HG03066 (cell line): ENCODE results near the gene KDM4B.
"Not testable (repeated sequence)": the region's sequence is repeated elsewhere in the genome, so short reads cannot be mapped to it uniquely, and the experiment has no call there.

Experiments used
- ATAC-seq: cut with Tn5 transposase; IDR thresholded peaks from one replicate; pipeline ENCODE4 v1.9.1; 2021; ENCODE audit warnings: low read depth; ENCODE audit not compliant: unreplicated experiment

KDM4B gene

DNA sequence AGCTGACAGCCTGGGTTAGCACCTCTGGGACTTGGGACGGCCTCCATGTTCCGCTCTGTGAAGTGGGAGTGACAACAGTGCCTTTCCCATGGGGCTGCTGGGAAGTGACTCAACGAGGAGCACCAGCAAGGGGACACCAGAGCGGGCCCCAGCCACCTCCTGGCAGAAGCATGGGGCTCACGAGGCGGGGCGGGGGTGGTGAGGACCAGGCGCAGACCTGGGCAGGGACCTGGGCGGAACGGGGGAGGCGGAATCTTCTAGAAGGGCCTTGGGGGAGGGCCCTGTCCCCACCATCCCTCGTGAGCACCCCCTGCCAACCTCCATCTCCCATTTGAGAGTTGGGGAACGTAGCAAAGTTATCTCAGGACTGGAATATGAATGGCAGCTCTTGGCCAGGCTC lies 37.9 kb downstream of the KDM4B start:
- ATAC-seq, result no peak

DNA sequence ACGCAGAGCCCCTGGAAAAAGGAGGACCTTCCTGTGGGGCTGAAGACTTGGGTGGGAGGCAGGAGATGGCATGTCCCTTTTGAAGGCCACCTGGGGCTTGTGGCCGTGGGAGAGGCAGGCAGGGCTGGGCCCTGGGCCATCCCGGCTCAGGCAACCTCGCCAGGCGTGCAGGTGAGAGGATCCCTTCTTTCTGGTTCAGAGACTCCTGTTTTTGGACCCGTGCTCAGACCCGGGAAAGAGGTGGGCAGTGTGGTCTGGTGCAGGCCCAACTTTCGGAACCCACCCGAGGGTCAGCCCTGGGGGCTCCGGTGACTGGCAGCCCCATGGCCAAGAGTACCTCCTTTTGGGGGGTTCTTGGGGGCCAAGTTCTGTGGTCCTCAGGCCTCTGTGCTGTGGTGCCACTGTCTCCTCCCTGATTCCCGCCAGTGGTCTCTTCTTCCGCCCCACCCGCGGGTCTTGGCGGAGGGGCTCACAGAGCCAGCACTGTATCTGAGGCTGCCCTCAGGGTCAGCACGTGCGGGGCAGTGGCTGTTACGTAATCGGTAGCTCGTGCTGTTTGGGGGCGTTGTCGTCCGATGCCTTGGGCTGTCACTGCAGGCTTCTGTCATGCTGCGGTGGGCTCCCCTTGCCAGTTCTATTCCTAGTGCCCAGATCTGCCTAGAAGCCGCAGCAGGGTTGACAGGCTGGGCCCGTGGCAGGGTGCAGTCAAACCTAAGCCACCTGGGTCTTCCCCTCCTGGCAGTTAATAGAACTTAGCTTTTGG lies 42.7 kb downstream of the KDM4B start:
- ATAC-seq, result no peak

GRCh38 chr19:5012688-5013457 lies 44.0 kb downstream of the KDM4B start:
- ATAC-seq, result no peak

DNA sequence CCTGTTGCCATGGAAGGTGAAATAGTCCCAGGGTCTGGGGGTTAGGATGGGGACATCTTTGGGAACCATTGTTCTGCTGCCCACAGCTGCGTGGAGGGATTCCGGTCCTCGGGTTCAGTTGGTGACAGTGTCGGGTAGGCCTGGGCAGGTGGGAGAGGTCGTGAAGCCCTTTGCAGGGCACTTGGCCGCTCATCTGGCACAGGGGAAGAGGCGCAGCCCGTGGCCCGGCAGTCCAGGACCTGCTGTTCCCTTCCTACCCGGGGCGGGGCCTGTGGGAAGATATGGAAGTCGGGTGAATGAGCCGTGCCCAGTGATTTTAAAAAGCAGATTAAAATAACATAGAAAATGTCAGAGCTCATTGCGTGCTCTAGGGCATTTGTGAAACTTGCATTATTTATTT lies 44.8 kb downstream of the KDM4B start:
- ATAC-seq, result no peak

GRCh38 chr19:5014941-5015340 lies 46.0 kb downstream of the KDM4B start:
- ATAC-seq, result no peak

- no peak for ATAC-seq
Observed at GRCh38 chr19:5016268-5016667, 47.4 kb downstream of the KDM4B start.

DNA sequence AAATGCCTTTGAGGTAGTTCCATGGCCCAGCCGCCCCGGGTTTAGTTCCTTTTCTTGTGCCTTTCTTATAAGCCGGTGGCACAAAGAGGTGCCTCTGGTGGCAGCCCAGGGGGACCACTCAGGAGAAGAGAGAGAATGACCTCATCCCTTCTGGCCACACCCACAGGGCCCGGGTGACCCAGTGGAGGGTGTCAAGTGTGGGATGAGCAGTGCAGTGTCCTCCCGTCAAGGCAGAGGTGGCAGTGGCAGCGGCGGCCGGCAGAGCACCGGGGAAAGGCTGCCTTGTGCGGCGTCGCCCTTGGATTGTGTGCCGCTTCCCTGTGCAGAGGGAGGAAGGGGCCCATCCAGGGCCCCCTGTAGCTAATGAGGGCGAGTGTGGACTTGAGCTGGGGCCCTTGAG lies 47.9 kb downstream of the KDM4B start:
- ATAC-seq, result no peak

- ATAC-seq, result no peak
Observed at GRCh38 chr19:5017235-5017634, 48.3 kb downstream of the KDM4B start.

DNA sequence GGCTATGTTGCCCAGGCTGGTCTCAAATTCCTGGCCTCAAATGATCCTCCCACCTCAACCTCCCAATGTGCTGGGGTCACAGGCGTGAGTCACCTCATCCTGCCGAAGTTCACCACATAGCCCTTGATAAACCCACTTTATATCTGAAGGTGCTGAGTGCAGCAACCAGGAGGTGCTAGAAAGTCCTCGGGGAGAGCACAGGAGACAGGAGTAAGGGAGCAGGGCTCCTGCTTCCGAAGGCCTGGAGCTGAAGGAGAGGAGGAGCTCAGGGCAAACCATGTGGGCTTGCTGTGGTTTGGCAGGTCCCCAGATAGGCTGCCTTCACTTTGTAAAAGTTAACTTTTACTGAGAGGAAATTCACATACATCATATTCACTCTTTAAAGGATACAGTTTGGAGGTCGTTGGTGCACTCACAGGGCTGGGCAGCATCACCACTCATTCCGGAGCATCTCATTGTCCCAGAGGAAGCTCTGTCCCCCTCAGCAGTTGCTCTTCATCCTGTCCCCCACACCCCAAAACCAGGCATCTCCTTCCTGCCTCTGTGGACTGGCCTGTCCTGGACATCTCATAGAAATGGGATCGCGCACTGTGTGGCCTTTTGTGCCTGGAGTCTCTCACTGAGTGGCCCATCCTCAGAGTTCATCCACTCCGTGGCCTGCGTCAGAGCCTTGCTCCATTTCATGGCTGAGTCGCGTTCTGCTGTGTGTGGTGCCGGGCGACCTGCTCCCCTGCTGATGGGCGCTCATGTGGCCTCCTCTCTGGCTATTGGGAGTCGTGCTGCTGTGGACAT lies 49.5 kb downstream of the KDM4B start:
- no peak for ATAC-seq

DNA sequence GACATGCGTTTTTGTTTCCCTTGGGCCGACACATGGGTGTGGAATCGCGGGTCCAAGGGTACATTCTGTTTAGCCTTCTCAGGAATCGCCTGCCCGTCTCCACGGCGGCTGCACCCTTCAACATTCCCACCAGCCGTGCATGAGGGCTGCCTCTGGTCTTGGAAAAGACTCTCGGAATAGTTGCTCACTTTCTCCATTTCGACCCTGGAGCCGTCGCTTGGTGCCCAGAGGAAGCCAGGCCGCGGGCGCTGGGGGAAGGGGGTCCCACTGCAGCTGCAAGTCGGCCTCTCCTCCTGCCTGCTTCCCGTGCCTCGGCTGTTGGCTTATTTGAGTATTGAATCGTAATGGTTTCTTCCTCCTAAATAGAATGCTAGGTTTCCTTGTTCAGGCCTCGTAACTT lies 51.5 kb downstream of the KDM4B start:
- no peak for ATAC-seq

GRCh38 chr19:5021046-5021445 lies 52.1 kb downstream of the KDM4B start:
- no peak for ATAC-seq

DNA sequence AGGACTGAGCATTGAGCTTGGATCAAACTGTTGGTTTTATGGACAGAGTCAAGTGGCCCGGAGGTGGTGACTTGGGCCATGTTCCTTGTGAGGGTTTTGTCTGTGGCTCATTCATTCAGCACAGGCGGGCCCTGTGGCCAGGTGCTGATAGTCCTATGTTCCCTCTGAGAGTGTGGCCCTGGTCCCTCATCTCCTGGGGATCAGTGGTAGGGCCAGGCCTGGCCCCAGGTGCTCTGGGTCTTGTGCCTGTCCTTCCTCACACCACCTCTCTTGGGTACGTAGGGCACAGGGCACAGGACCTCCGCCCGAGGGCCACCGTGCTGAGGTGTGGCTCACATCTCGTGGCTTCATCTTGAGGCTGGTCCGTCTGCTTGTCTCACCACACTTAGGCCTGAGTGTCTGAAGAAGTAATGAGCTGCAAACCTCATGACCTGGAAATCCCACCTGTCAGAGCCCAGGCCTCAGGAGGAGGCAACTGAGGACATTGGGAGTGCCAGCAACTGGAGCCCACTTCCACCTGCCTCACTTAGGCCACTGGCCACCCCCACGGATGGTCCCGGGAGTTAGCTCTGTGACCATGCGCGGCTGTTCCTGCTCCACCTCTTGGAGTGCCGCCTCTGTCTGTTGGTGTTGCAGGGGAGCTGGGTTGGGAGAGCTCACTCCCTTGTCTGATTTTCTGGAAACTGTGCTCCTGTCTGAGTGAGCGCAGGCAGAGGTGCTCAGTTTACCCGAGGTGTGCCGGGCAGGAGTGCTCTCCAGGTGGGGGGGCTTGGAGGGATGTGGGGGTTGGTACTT lies 53.4 kb downstream of the KDM4B start:
- ATAC-seq, result no peak

GRCh38 chr19:5023128-5023571 lies 54.2 kb downstream of the KDM4B start:
- no peak for ATAC-seq

DNA sequence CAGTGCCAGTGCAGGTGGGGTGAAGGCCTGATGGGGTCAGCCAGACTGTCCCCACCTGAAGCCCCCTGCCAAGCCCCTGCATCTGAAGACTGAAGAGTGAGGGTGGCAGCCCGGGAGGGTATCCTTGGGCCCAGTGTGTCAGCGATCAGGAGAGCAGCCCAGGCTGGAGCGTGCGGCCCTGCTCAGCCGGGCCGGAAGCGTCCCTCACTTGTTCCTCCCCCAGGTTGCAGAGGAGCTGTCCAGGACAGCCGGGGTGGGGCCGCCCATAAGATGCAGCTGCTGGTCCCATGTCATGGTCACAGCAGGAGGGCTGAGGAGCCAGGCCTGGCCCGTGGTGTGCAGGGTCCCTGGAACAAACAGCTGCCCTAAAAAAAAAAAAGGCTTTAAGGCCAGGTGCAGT lies 55.4 kb downstream of the KDM4B start:
- no peak for ATAC-seq

DNA sequence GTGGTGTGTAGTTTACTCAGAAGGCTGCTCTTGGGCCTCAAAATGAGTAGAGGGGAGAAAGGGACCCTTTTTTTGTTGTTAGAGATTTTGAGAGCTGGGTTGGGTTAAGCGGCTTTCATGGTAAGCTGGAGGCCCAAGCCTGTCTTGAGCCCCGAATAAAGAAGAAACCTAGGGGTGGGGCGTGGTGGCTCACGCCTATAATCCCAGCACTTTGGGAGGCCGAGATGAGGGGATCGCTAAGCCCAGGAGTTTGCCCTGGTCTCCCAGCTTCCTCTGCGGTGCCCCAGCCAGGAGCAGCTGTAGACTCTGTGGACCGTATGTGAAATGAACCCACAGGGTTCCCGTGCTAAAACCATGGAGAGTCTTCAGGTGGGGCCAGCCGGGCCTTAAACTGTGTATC lies 56.1 kb downstream of the KDM4B start:
- no peak for ATAC-seq

- ATAC-seq, result no peak
Observed at GRCh38 chr19:5026706-5027273, 57.9 kb downstream of the KDM4B start.

DNA sequence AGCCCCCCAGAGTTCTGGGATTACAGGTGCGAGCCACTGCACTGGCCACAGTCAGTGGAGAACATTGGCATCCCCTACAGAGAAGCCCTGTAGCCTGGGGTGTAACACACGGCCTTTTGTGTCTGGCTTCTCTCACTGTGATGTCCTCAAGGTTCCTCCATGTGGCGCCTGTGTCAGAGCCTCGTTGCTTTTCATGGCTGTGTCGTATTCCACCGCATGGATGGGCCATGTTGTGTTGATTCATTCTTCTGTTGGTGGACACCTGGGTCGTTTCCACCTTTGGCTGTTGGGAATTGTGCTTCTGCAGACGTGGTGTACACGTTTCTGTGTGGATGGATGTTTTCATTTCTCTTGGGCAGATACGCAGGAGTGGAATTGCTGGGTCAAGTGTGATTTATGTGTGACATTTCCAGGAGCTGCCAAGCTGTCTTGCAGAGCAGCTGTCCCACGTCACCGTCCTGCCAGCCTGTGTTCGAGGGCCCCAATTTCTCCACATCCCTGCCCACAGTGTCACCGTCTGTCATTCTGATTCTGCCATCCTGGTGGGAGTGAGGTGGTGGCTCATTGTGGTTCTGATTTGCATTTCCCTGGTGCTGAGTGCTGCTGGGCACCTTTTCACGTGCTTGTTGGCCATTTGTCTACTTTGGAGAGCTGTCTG lies 59.4 kb downstream of the KDM4B start:
- ATAC-seq, result no peak

- not testable (repeated sequence) for ATAC-seq
Observed at GRCh38 chr19:5029596-5029995, 60.7 kb downstream of the KDM4B start.

DNA sequence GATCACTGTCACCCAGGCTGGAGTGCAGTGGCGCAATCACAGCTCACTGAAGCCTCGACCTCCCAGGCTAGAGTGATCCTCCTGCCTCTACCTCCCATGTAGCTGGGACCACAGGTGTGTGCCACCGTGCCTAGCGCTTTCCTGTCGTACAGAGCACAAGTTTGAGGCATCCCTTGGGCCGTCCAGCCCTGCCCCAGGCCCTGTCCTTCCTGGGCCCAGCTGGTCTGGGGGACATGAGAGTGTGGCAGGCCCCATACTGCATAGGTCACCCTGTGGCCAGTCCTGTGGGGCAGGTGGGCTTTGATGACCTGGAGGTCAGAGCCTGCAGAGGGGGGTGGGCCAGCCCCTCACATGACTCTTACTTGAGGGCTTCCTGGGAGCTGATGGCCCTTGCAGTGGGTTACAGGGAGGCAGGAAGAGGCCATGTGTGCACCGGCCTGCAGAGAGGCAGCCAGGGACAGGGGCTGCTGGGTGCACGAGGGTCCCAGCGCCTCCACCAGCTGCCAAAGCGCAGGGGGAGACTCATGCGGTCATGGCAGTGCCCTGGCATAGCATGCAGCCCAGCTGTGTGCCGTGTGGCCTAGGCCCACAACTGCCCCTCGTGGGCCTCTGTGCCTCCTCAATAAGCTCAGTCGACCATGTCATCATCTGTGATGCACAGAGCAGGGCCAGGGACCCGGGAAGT lies 61.4 kb downstream of the KDM4B start:
- no peak for ATAC-seq
